ENCODE measurements around the gene KCNJ10. TPM values are rescaled to one million over a fixed set of nuclear protein-coding genes. Genes with fewer than 3 reads are reported as not detected.

The KCNJ10 gene
- total and polyA plus RNA-seq, 2 of the 13 experiments (the other 11 are each of a cell fraction or from before 2014, with no cell fraction given): 4.4 to 10.3 TPM

DNA sequence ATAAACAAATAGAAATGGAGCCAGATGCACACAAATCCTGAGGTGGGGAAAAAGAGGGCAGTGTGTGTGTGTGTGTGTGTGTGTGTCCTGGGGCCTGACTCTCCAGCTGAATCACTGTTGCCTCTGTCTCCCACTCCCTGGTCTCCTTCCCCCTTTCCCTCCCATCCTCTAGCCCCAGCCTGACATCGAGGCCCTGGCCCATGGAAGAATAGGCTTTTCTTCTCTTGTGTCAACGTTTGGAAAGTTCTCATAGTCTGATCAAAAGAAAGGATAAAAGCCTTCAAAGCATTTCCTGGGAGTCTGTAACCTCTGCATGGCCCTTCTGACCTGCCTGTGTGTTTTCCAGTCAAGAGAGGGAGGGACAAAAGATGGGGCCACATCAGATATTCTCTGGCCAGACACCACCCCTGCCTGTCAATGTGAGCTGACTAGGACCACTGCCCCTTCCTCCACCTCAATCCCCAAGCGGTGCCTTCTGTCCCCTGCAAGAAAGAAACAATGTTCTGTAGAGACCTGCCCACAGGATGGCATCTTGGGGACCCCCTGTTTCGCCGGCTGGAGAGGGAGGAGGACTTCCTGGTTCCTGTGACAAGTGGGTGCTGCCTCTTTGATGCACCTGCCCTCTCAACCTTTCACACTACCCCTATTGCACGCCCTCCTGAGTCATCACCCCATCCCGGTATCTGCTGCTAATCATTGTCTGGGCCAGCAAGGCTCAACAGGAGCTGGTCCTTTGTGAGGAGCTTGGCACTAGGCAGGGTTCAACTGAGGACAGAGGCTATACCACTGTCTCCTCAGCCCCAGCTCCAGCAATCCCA is 16.2 kb downstream of the KCNJ10 start (continued):
- no peak for TF ChIP-seq LCORL (IDR thresholded peaks at IDR 0.05)
- peak; percentile 61; the same call in 1 of the 2 replicates for TF ChIP-seq LCORL (CRISPR knock-in tag; IDR thresholded peaks at IDR 0.05)
- TF ChIP-seq PHF8 (CRISPR knock-in tag; IDR thresholded peaks at IDR 0.05): no peak
- no peak for TF ChIP-seq ARNTL (CRISPR knock-in tag; IDR thresholded peaks at IDR 0.05)
- no peak for TF ChIP-seq TP53 (CRISPR knock-in tag; conservative IDR thresholded peaks at IDR 0.05)
- TF ChIP-seq MXI1 (IDR thresholded peaks at IDR 0.05; ENCODE audit: borderline replicate concordance, low read depth, low read length): no peak
- TF ChIP-seq, protein P1, sequence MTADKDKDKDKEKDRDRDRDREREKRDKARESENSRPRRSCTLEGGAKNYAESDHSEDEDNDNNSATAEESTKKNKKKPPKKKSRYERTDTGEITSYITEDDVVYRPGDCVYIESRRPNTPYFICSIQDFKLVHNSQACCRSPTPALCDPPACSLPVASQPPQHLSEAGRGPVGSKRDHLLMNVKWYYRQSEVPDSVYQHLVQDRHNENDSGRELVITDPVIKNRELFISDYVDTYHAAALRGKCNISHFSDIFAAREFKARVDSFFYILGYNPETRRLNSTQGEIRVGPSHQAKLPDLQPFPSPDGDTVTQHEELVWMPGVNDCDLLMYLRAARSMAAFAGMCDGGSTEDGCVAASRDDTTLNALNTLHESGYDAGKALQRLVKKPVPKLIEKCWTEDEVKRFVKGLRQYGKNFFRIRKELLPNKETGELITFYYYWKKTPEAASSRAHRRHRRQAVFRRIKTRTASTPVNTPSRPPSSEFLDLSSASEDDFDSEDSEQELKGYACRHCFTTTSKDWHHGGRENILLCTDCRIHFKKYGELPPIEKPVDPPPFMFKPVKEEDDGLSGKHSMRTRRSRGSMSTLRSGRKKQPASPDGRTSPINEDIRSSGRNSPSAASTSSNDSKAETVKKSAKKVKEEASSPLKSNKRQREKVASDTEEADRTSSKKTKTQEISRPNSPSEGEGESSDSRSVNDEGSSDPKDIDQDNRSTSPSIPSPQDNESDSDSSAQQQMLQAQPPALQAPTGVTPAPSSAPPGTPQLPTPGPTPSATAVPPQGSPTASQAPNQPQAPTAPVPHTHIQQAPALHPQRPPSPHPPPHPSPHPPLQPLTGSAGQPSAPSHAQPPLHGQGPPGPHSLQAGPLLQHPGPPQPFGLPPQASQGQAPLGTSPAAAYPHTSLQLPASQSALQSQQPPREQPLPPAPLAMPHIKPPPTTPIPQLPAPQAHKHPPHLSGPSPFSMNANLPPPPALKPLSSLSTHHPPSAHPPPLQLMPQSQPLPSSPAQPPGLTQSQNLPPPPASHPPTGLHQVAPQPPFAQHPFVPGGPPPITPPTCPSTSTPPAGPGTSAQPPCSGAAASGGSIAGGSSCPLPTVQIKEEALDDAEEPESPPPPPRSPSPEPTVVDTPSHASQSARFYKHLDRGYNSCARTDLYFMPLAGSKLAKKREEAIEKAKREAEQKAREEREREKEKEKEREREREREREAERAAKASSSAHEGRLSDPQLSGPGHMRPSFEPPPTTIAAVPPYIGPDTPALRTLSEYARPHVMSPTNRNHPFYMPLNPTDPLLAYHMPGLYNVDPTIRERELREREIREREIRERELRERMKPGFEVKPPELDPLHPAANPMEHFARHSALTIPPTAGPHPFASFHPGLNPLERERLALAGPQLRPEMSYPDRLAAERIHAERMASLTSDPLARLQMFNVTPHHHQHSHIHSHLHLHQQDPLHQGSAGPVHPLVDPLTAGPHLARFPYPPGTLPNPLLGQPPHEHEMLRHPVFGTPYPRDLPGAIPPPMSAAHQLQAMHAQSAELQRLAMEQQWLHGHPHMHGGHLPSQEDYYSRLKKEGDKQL (CRISPR knock-in tag; IDR thresholded peaks at IDR 0.05; ENCODE audit: low read depth): peak; percentile 56; the same call in 1 of the 2 replicates
- no peak for TF ChIP-seq KDM3A (CRISPR knock-in tag; IDR thresholded peaks at IDR 0.05; ENCODE audit: low read depth)
- no peak; the same call in 1 of the 2 replicates for TF ChIP-seq KLF11 (CRISPR knock-in tag; IDR thresholded peaks at IDR 0.05)
- TF ChIP-seq, protein P2, sequence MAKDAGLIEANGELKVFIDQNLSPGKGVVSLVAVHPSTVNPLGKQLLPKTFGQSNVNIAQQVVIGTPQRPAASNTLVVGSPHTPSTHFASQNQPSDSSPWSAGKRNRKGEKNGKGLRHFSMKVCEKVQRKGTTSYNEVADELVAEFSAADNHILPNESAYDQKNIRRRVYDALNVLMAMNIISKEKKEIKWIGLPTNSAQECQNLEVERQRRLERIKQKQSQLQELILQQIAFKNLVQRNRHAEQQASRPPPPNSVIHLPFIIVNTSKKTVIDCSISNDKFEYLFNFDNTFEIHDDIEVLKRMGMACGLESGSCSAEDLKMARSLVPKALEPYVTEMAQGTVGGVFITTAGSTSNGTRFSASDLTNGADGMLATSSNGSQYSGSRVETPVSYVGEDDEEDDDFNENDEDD (CRISPR knock-in tag; IDR thresholded peaks at IDR 0.05; ENCODE audit: borderline replicate concordance): peak; percentile 39; the same call in 1 of the 2 replicates
- TF ChIP-seq, protein P3, sequence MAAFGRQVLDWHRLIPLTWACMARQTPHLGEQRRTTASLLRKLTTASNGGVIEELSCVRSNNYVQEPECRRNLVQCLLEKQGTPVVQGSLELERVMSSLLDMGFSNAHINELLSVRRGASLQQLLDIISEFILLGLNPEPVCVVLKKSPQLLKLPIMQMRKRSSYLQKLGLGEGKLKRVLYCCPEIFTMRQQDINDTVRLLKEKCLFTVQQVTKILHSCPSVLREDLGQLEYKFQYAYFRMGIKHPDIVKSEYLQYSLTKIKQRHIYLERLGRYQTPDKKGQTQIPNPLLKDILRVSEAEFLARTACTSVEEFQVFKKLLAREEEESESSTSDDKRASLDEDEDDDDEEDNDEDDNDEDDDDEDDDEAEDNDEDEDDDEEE (CRISPR knock-in tag; IDR thresholded peaks at IDR 0.05): no peak
- TF ChIP-seq ZNF850 (CRISPR knock-in tag; conservative IDR thresholded peaks at IDR 0.05): no peak
- no peak for TF ChIP-seq RORA (CRISPR knock-in tag; IDR thresholded peaks at IDR 0.05)
- no peak for TF ChIP-seq EZH2 (conservative IDR thresholded peaks at IDR 0.05; ENCODE audit: low read depth, low read length)
- no peak for TF ChIP-seq ZNF615 (CRISPR knock-in tag; IDR thresholded peaks at IDR 0.05; ENCODE audit: borderline replicate concordance)
- TF ChIP-seq, protein P4, sequence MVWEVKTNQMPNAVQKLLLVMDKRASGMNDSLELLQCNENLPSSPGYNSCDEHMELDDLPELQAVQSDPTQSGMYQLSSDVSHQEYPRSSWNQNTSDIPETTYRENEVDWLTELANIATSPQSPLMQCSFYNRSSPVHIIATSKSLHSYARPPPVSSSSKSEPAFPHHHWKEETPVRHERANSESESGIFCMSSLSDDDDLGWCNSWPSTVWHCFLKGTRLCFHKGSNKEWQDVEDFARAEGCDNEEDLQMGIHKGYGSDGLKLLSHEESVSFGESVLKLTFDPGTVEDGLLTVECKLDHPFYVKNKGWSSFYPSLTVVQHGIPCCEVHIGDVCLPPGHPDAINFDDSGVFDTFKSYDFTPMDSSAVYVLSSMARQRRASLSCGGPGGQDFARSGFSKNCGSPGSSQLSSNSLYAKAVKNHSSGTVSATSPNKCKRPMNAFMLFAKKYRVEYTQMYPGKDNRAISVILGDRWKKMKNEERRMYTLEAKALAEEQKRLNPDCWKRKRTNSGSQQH (CRISPR knock-in tag; IDR thresholded peaks at IDR 0.05; ENCODE audit: low read depth): no peak
- no peak for TF ChIP-seq TBL1XR1 (IDR thresholded peaks at IDR 0.05; ENCODE audit: borderline replicate concordance, low read length, partially characterized antibody)

Measured in HepG2 (cell line).